GM23248 (cell line): ENCODE data around the gene CPNE2. TPM values are rescaled to one million over a fixed set of nuclear protein-coding genes. Genes with fewer than 3 reads are reported as not detected.

Experiments used
- DNase-seq: peaks from one replicate; pipeline ENCODE4 v3.0.0-alpha.2; 2015
- H2AFZ ChIP-seq: fragments of 200-600 bp; sonication (generic); 2 replicates; pipeline ENCODE4 v1.6.1; 2016; ENCODE audit warnings: antibody characterized with exemption
- H3F3A ChIP-seq: fragments of 200-600 bp; sonication (generic); 2 replicates; pipeline ENCODE4 v1.6.1; 2016; ENCODE audit warnings: mild to moderate bottlenecking, antibody characterized with exemption, mixed run types; ENCODE audit not compliant: insufficient read depth
- H3K27ac ChIP-seq: fragments of 200-600 bp; sonication (generic); 2 replicates; pipeline ENCODE4 v1.5.1; 2016; ENCODE audit warnings: mild to moderate bottlenecking
- H3K27me3 ChIP-seq: fragments of 200-600 bp; sonication (generic); replicated peaks from 2 replicates; pipeline ENCODE4 v1.6.1; 2016; ENCODE audit warnings: mild to moderate bottlenecking; ENCODE audit not compliant: insufficient read depth
- H3K36me3 ChIP-seq: fragments of 200-600 bp; sonication (generic); 2 replicates; pipeline ENCODE4 v1.6.1; 2016; ENCODE audit warnings: low read depth, mild to moderate bottlenecking
- H3K4me1 ChIP-seq: fragments of 200-600 bp; sonication (generic); 2 replicates; pipeline ENCODE4 v1.6.1; 2016; ENCODE audit warnings: mild to moderate bottlenecking; ENCODE audit not compliant: insufficient read depth
- H3K4me2 ChIP-seq: fragments of 200-600 bp; sonication (generic); one replicate; pipeline ENCODE4 v1.6.1; 2016; ENCODE audit warnings: mild to moderate bottlenecking; ENCODE audit not compliant: unreplicated experiment
- H3K4me3 ChIP-seq: fragments of 200-600 bp; sonication (generic); 2 replicates; pipeline ENCODE4 v1.5.1; 2016; ENCODE audit warnings: mild to moderate bottlenecking
- H3K79me2 ChIP-seq: fragments of 200-600 bp; sonication (generic); 2 replicates; pipeline ENCODE4 v1.6.1; 2016; ENCODE audit warnings: mild to moderate bottlenecking; ENCODE audit not compliant: insufficient read depth
- H3K9ac ChIP-seq: fragments of 200-600 bp; sonication (generic); 2 replicates; pipeline ENCODE4 v1.6.1; 2016; ENCODE audit warnings: mild to moderate bottlenecking
- H3K9me2 ChIP-seq: fragments of 200-600 bp; sonication (generic); 2 replicates; pipeline ENCODE4 v1.6.1; 2016; ENCODE audit warnings: mixed run types, mild to moderate bottlenecking, moderate library complexity; ENCODE audit not compliant: insufficient read depth
- H3K9me3 ChIP-seq: fragments of 200-600 bp; sonication (generic); one replicate; pipeline ENCODE4 v1.6.1; 2017; ENCODE audit warnings: low read depth
- H4K20me1 ChIP-seq: fragments of 200-600 bp; sonication (generic); 2 replicates; pipeline ENCODE4 v1.6.0; 2016; ENCODE audit not compliant: insufficient read depth
- EZH2 ChIP-seq: fragments of 200-600 bp; sonication (generic); IDR thresholded peaks from 2 replicates; pipeline ENCODE4 v1.6.1; 2018; ENCODE audit warnings: antibody characterized with exemption, mild to moderate bottlenecking; ENCODE audit not compliant: insufficient read depth, poor library complexity, severe bottlenecking
- EZH2phosphoT487 ChIP-seq: fragments of 200-600 bp; sonication (generic); IDR thresholded peaks from 2 replicates; pipeline ENCODE4 v1.6.1; 2018; ENCODE audit warnings: antibody characterized with exemption, moderate library complexity, mild to moderate bottlenecking, low read depth; ENCODE audit not compliant: insufficient read depth
- WGBS, 2 experiments: methylation state at CpG; one replicate each; pipeline ENCODE4 v1.1.6; 2015 to 2017; ENCODE audit warnings: low lambda C conversion rate in 2 of 2, low coverage in 1 of 2; ENCODE audit errors: missing lambda C conversion rate in 2 of 2; 5-methylcytosine and 5-hydroxymethylcytosine counted together
- in situ Hi-C: fragments of 300-500 bp; cut with MboI; formaldehyde crosslinking; loops from 2 replicates; pipeline ENCODE4 v1.15.0; 2020
- polyA plus RNA-seq: library from polyadenylated mRNA; unstranded; fragments of >200 nt; fragmentation: Nextera tagmentation; extraction: Ambion mirVana; gene quantifications from 2 replicates; pipeline ENCODE4 v1.2.1, GENCODE V29; 2016
- total RNA-seq: library from RNA; depleted of rRNA; stranded (reverse); fragments of >200 nt; shearing (Covaris generic); gene quantifications from 2 replicates; pipeline ENCODE4 v1.2.3, GENCODE V29; 2014

The CPNE2 gene
- total and polyA plus RNA-seq, 2 experiments from 2014 or later, result 9.0 to 13.9 TPM

- H3K79me2 ChIP-seq, result no peaks in the 10 kb centered on the region
- H4K20me1 ChIP-seq, result no peaks in the 10 kb centered on the region
- H3K27ac ChIP-seq, result no peak overlapping the region
- no peaks in the 10 kb centered on the region for H3K4me1 ChIP-seq
- no peak for TF ChIP-seq EZH2phosphoT487
- TF ChIP-seq EZH2, result no peak
- no peaks in the 10 kb centered on the region for H3F3A ChIP-seq
- in situ Hi-C loops, result no loop called here
- no peak overlapping the region for H3K9ac ChIP-seq
- no peaks in the 10 kb centered on the region for H3K9me3 ChIP-seq
- no peaks in the 10 kb centered on the region for H3K9me2 ChIP-seq
- H3K36me3 ChIP-seq, result no peaks in the 10 kb centered on the region
- no peak overlapping the region for H3K4me2 ChIP-seq
- WGBS, 2 experiments, result 72 to 78% methylated on average over 6 to 7 of the region's 7 CpGs
- DNase-seq, result no peak
- H3K4me3 ChIP-seq, result no peak overlapping the region
- H2AFZ ChIP-seq, result no peak overlapping the region
- no peaks in the 10 kb centered on the region for H3K27me3 ChIP-seq
These were observed 14.7 kb upstream of the CPNE2 start for GRCh38 chr16:57077714-57078113.

GRCh38 chr16:57081744-57082143, 10.6 kb upstream of the CPNE2 start:
- H3K36me3 ChIP-seq, result no peaks in the 10 kb centered on the region
- H3K27ac ChIP-seq, result no peak overlapping the region
- H3K4me1 ChIP-seq, result no peaks in the 10 kb centered on the region
- H3K27me3 ChIP-seq, result no peaks in the 10 kb centered on the region
- H3F3A ChIP-seq, result no peaks in the 10 kb centered on the region
- no peak overlapping the region for H3K4me3 ChIP-seq
- no peaks in the 10 kb centered on the region for H3K79me2 ChIP-seq
- no peak overlapping the region for H2AFZ ChIP-seq
- H3K9ac ChIP-seq, result no peak overlapping the region
- no peak for DNase-seq
- H3K9me3 ChIP-seq, result no peaks in the 10 kb centered on the region
- TF ChIP-seq EZH2phosphoT487, result no peak
- H3K4me2 ChIP-seq, result no peak overlapping the region
- no peaks in the 10 kb centered on the region for H3K9me2 ChIP-seq
- in situ Hi-C loops, result no loop called here
- no peaks in the 10 kb centered on the region for H4K20me1 ChIP-seq

GRCh38 chr16:57082664-57083063, 9.7 kb upstream of the CPNE2 start:
- in situ Hi-C loops, result no loop called here
- DNase-seq, result no peak

GRCh38 chr16:57083485-57084126, 8.8 kb upstream of the CPNE2 start:
- no peaks in the 10 kb centered on the region for H3K9me3 ChIP-seq
- H3K9me2 ChIP-seq, result no peaks in the 10 kb centered on the region
- H3K36me3 ChIP-seq, result no peaks in the 10 kb centered on the region
- no peaks in the 10 kb centered on the region for H4K20me1 ChIP-seq
- H3F3A ChIP-seq, result no peaks in the 10 kb centered on the region
- no peak overlapping the region for H3K9ac ChIP-seq
- no peaks in the 10 kb centered on the region for H3K27me3 ChIP-seq
- H3K4me3 ChIP-seq, result no peak overlapping the region
- no peak for TF ChIP-seq EZH2phosphoT487
- no peak for TF ChIP-seq EZH2
- no peak overlapping the region for H3K4me2 ChIP-seq
- no peaks in the 10 kb centered on the region for H3K79me2 ChIP-seq
- no peak overlapping the region for H3K27ac ChIP-seq
- no peaks in the 10 kb centered on the region for H3K4me1 ChIP-seq
- no peak overlapping the region for H2AFZ ChIP-seq
- 69 to 72% methylated on average over 7 of the region's 7 CpGs for WGBS, 2 experiments
- DNase-seq, result no peak
- in situ Hi-C loops, result no loop called here

More at GRCh38 chr16:57082664-57083063, 9.7 kb upstream of the CPNE2 start:
- Histone ChIP-seq H3K4me2 (no peak overlapping the region), H3K79me2 (no peaks in the 10 kb centered on the region), H3F3A (no peaks in the 10 kb centered on the region), H3K9me2 (no peaks in the 10 kb centered on the region), H4K20me1 (no peaks in the 10 kb centered on the region), H2AFZ (no peak overlapping the region), H3K27ac (no peak overlapping the region), H3K27me3 (no peaks in the 10 kb centered on the region), H3K9ac (no peak overlapping the region), H3K9me3 (no peaks in the 10 kb centered on the region), H3K36me3 (no peaks in the 10 kb centered on the region), H3K4me1 (no peaks in the 10 kb centered on the region), H3K4me3 (no peak overlapping the region)
- WGBS, 2 experiments, result 89 to 96% methylated on average over 6 of the region's 6 CpGs
- no peak for TF ChIP-seq EZH2
- TF ChIP-seq EZH2phosphoT487, result no peak

GRCh38 chr16:57084257-57084770, 8.1 kb upstream of the CPNE2 start:
- in situ Hi-C loops, result no loop called here
- TF ChIP-seq EZH2phosphoT487, result no peak
- Histone ChIP-seq H4K20me1 (no peaks in the 10 kb centered on the region), H3F3A (no peaks in the 10 kb centered on the region), H3K36me3 (no peaks in the 10 kb centered on the region), H2AFZ (no peak overlapping the region), H3K4me1 (no peaks in the 10 kb centered on the region), H3K4me3 (no peak overlapping the region), H3K9me3 (no peaks in the 10 kb centered on the region), H3K9me2 (no peaks in the 10 kb centered on the region), H3K27ac (no peak overlapping the region), H3K79me2 (no peaks in the 10 kb centered on the region), H3K27me3 (no peaks in the 10 kb centered on the region), H3K4me2 (no peak overlapping the region), H3K9ac (no peak overlapping the region)
- WGBS, 2 experiments, result 15 to 23% methylated on average over 9 of the region's 9 CpGs
- peak; percentile 78 for DNase-seq
